Activated T-cell treated with anti-CD3 and anti-CD28 coated beads, Interleukin-2, amount 50 U/mL, for 4 hours (primary cell): Measurements from ENCODE around the gene DDX56. TPM values are rescaled to one million over a fixed set of nuclear protein-coding genes. Genes with fewer than 3 reads are reported as not detected.

Source experiments
- ATAC-seq, 2 donors: fragments of 200-7000 bp; cut with Tn5 transposase; one replicate each; pipeline ENCODE4 v1.10.0; 2021
- DNase-seq: peaks from one replicate; pipeline ENCODE4 v3.0.0-alpha.2; 2020
- H3K27me3 Mint-ChIP-seq: one replicate; pipeline ENCODE4 v1.8.0; 2021; ENCODE audit warnings: low read depth, mixed read lengths
- H3K36me3 Mint-ChIP-seq: one replicate; pipeline ENCODE4 v1.8.0; 2022; ENCODE audit warnings: mixed read lengths; ENCODE audit not compliant: insufficient read depth
- H3K4me1 Mint-ChIP-seq: one replicate; pipeline ENCODE4 v1.8.0; 2021; ENCODE audit warnings: low read depth, mixed read lengths
- H3K4me3 Mint-ChIP-seq: one replicate; pipeline ENCODE4 v1.8.0; 2021; ENCODE audit warnings: mild to moderate bottlenecking, moderate library complexity, mixed read lengths
- H3K9me3 Mint-ChIP-seq: one replicate; pipeline ENCODE4 v1.8.0; 2021; ENCODE audit warnings: mixed read lengths
- total RNA-seq, 3 donors: library from RNA; stranded (reverse); gene quantifications; one replicate each; pipeline ENCODE4 v1.2.1, GENCODE V29; 2021

Gene DDX56
- total RNA-seq, 3 donors from 2014 or later, result 224 to 239 (median 224) TPM

- peaks cover 2% of the 10 kb centered on the region for H3K27me3 Mint-ChIP-seq
- DNase-seq, result no peak
Observed at GRCh38 chr7:44539669-44540506, 33.8 kb downstream of the DDX56 start.

GRCh38 chr7:44538798-44539668 is 34.7 kb downstream of the DDX56 start:
- no peaks in the 10 kb centered on the region for H3K4me1 Mint-ChIP-seq
- H3K9me3 Mint-ChIP-seq, result no peaks in the 10 kb centered on the region
- no peak overlapping the region for H3K4me3 Mint-ChIP-seq
- H3K36me3 Mint-ChIP-seq, result no peaks in the 10 kb centered on the region
- DNase-seq (no peak), ATAC-seq (no peak)
- H3K27me3 Mint-ChIP-seq, result peaks cover 2% of the 10 kb centered on the region

More at GRCh38 chr7:44539669-44540506, 33.8 kb downstream of the DDX56 start:
- Mint-ChIP-seq H3K36me3 (no peaks in the 10 kb centered on the region), H3K4me1 (no peaks in the 10 kb centered on the region), H3K9me3 (no peaks in the 10 kb centered on the region), H3K4me3 (peak overlapping the region; percentile 16)
- ATAC-seq, result no peak

GRCh38 chr7:44538093-44538797 is 35.5 kb downstream of the DDX56 start:
- H3K9me3 Mint-ChIP-seq, result no peaks in the 10 kb centered on the region
- H3K4me1 Mint-ChIP-seq, result no peaks in the 10 kb centered on the region
- no peak overlapping the region for H3K4me3 Mint-ChIP-seq
- DNase-seq (no peak), ATAC-seq (no peak)
- no peaks in the 10 kb centered on the region for H3K36me3 Mint-ChIP-seq
- H3K27me3 Mint-ChIP-seq, result no peaks in the 10 kb centered on the region

- Mint-ChIP-seq H3K4me3 (no peak overlapping the region), H3K9me3 (no peaks in the 10 kb centered on the region), H3K36me3 (no peaks in the 10 kb centered on the region), H3K4me1 (no peaks in the 10 kb centered on the region), H3K27me3 (no peaks in the 10 kb centered on the region)
- no peak for ATAC-seq
- no peak for DNase-seq
Observed at GRCh38 chr7:44537442-44537841, 36.3 kb downstream of the DDX56 start.

- no peak for ATAC-seq
- Mint-ChIP-seq H3K4me1 (no peaks in the 10 kb centered on the region), H3K4me3 (no peak overlapping the region), H3K36me3 (no peaks in the 10 kb centered on the region), H3K27me3 (no peaks in the 10 kb centered on the region), H3K9me3 (no peaks in the 10 kb centered on the region)
- DNase-seq, result no peak
Observed at GRCh38 chr7:44536090-44536489, 37.6 kb downstream of the DDX56 start.

- H3K4me1 Mint-ChIP-seq, result no peaks in the 10 kb centered on the region
Observed at GRCh38 chr7:44535348-44536064, 38.2 kb downstream of the DDX56 start.

GRCh38 chr7:44534501-44534900 is 39.2 kb downstream of the DDX56 start:
- H3K9me3 Mint-ChIP-seq, result no peaks in the 10 kb centered on the region
- peak; percentile 19 for DNase-seq
- H3K4me1 Mint-ChIP-seq, result no peaks in the 10 kb centered on the region
- no peaks in the 10 kb centered on the region for H3K27me3 Mint-ChIP-seq
- H3K4me3 Mint-ChIP-seq, result no peak overlapping the region
- H3K36me3 Mint-ChIP-seq, result no peaks in the 10 kb centered on the region
- ATAC-seq, result peak; percentile 86 to 88

More at GRCh38 chr7:44535348-44536064, 38.2 kb downstream of the DDX56 start:
- no peaks in the 10 kb centered on the region for H3K36me3 Mint-ChIP-seq
- H3K27me3 Mint-ChIP-seq, result no peaks in the 10 kb centered on the region
- ATAC-seq (no peak), DNase-seq (no peak)
- H3K4me3 Mint-ChIP-seq, result no peak overlapping the region
- no peaks in the 10 kb centered on the region for H3K9me3 Mint-ChIP-seq

GRCh38 chr7:44534087-44534486 is 39.6 kb downstream of the DDX56 start:
- Mint-ChIP-seq H3K4me3 (no peak overlapping the region), H3K27me3 (no peaks in the 10 kb centered on the region), H3K4me1 (no peaks in the 10 kb centered on the region), H3K36me3 (no peaks in the 10 kb centered on the region), H3K9me3 (no peaks in the 10 kb centered on the region)
- no peak for DNase-seq
- ATAC-seq, result no peak

GRCh38 chr7:44533301-44534055 is 40.2 kb downstream of the DDX56 start:
- H3K9me3 Mint-ChIP-seq, result no peaks in the 10 kb centered on the region
- no peak overlapping the region for H3K4me3 Mint-ChIP-seq
- no peaks in the 10 kb centered on the region for H3K27me3 Mint-ChIP-seq
- no peaks in the 10 kb centered on the region for H3K36me3 Mint-ChIP-seq
- ATAC-seq, result no peak
- DNase-seq, result no peak
- no peaks in the 10 kb centered on the region for H3K4me1 Mint-ChIP-seq

GRCh38 chr7:44531421-44532380 is 42.0 kb downstream of the DDX56 start:
- Mint-ChIP-seq H3K27me3 (no peaks in the 10 kb centered on the region), H3K4me1 (no peaks in the 10 kb centered on the region), H3K9me3 (no peaks in the 10 kb centered on the region), H3K36me3 (no peaks in the 10 kb centered on the region), H3K4me3 (no peak overlapping the region)
- ATAC-seq (no peak), DNase-seq (no peak)

GRCh38 chr7:44530990-44531389 is 42.7 kb downstream of the DDX56 start:
- Mint-ChIP-seq H3K4me3 (no peak overlapping the region), H3K36me3 (no peaks in the 10 kb centered on the region), H3K27me3 (no peaks in the 10 kb centered on the region), H3K4me1 (no peaks in the 10 kb centered on the region), H3K9me3 (peaks cover 2% of the 10 kb centered on the region)
- ATAC-seq, result no peak
- no peak for DNase-seq

GRCh38 chr7:44524811-44525388 is 48.8 kb downstream of the DDX56 start:
- DNase-seq (no peak), ATAC-seq (no peak)
- Mint-ChIP-seq H3K4me1 (no peaks in the 10 kb centered on the region), H3K4me3 (no peak overlapping the region), H3K36me3 (peaks cover 3% of the 10 kb centered on the region), H3K9me3 (peaks cover 16% of the 10 kb centered on the region), H3K27me3 (peaks cover 6% of the 10 kb centered on the region)
